Hepatocyte (in vitro differentiated cells): Measurements from ENCODE around the gene ADAM11.

Experiments
- CTCF ChIP-seq: fragments of 200-600 bp; sonication (generic); IDR thresholded peaks from 2 replicates; pipeline ENCODE4 v1.5.1; 2016; ENCODE audit warnings: antibody characterized with exemption, mild to moderate bottlenecking; ENCODE audit not compliant: poor library complexity
- EZH2 ChIP-seq: fragments of 200-600 bp; sonication (generic); IDR thresholded peaks from 2 replicates; pipeline ENCODE4 v1.6.1; 2016; ENCODE audit warnings: antibody characterized with exemption, mild to moderate bottlenecking, borderline replicate concordance
- EZH2phosphoT487 ChIP-seq: fragments of 200-600 bp; sonication (generic); IDR thresholded peaks from one replicate; pipeline ENCODE4 v1.6.1; 2018; ENCODE audit warnings: antibody characterized with exemption, mild to moderate bottlenecking, low read depth, moderate library complexity; ENCODE audit not compliant: unreplicated experiment, severe bottlenecking

- TF ChIP-seq CTCF (no peak), EZH2phosphoT487 (no peak), EZH2 (no peak)
Measured at GRCh38 chr17:44777394-44778348, 18.9 kb downstream of the ADAM11 start.
